ENCODE data around the gene HAUS6. TPM values are rescaled to one million over a fixed set of nuclear protein-coding genes. Genes with fewer than 3 reads are reported as not detected.
"Not testable (repeated sequence)": the region's sequence is repeated elsewhere in the genome, so short reads cannot be mapped to it uniquely, and the experiment has no call there.

Gene HAUS6
- total RNA-seq, 4 donors from 2014 or later: 5.6 to 13.7 (median 10.6) TPM

GRCh38 chr9:19023078-19023477, 79.6 kb downstream of the HAUS6 start:
- no peaks in the 10 kb centered on the region for H3K27me3 ChIP-seq
- H3K27ac ChIP-seq: no peak overlapping the region
- H3K36me3 ChIP-seq: no peaks in the 10 kb centered on the region
- no peaks in the 10 kb centered on the region for H3K4me1 ChIP-seq
- no peak for DNase-seq (ENCODE audit: low spot score in 2 of 2)
- 85% methylated on average over 5 of the region's 5 CpGs for WGBS
- TF ChIP-seq POLR2A (IDR thresholded peaks at IDR 0.05) (no peak), POLR2AphosphoS5 (IDR thresholded peaks at IDR 0.05) (no peak), EP300 (IDR thresholded peaks at IDR 0.05) (no peak)
- TF ChIP-seq, protein P1, sequence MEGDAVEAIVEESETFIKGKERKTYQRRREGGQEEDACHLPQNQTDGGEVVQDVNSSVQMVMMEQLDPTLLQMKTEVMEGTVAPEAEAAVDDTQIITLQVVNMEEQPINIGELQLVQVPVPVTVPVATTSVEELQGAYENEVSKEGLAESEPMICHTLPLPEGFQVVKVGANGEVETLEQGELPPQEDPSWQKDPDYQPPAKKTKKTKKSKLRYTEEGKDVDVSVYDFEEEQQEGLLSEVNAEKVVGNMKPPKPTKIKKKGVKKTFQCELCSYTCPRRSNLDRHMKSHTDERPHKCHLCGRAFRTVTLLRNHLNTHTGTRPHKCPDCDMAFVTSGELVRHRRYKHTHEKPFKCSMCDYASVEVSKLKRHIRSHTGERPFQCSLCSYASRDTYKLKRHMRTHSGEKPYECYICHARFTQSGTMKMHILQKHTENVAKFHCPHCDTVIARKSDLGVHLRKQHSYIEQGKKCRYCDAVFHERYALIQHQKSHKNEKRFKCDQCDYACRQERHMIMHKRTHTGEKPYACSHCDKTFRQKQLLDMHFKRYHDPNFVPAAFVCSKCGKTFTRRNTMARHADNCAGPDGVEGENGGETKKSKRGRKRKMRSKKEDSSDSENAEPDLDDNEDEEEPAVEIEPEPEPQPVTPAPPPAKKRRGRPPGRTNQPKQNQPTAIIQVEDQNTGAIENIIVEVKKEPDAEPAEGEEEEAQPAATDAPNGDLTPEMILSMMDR (IDR thresholded peaks at IDR 0.05): no peak
- no peaks in the 10 kb centered on the region for H3K9me3 ChIP-seq
- H3K4me3 ChIP-seq: no peak overlapping the region

- WGBS: 74% methylated on average over 2 of the region's 2 CpGs
- H3K9me3 ChIP-seq: no peaks in the 10 kb centered on the region
- no peaks in the 10 kb centered on the region for H3K36me3 ChIP-seq
- TF ChIP-seq POLR2A (IDR thresholded peaks at IDR 0.05): no peak
- TF ChIP-seq POLR2AphosphoS5 (IDR thresholded peaks at IDR 0.05): no peak
- no peak for TF ChIP-seq EP300 (IDR thresholded peaks at IDR 0.05)
- TF ChIP-seq, protein P1 (IDR thresholded peaks at IDR 0.05): no peak
- H3K4me1 ChIP-seq: no peaks in the 10 kb centered on the region
- DNase-seq (ENCODE audit: low spot score in 2 of 2): no peak
- no peak overlapping the region for H3K27ac ChIP-seq
- H3K27me3 ChIP-seq: no peaks in the 10 kb centered on the region
- no peak overlapping the region for H3K4me3 ChIP-seq
Observed at GRCh38 chr9:19022206-19022605, 80.5 kb downstream of the HAUS6 start.

DNA sequence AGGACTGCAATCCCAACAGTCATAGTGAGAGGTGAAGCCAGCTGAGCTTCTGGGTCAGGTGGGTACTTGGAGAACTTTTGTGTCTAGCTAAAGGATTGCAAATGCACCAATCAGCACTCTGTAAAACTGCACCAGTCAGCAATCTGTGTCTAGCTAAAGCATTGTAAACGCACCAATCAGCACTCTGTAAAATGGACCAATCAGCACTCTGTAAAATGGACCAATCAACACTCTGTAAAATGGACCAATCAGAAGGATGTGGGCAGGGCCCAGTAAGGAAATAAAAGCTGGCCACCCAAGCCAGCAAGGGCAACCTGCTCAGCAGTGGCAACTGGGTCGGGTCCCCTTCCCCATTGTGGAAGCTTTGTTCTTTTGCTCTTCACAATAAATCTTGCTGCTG, 81.1 kb downstream of the HAUS6 start:
- H3K9me3 ChIP-seq; H3K27me3 ChIP-seq; DNase-seq (ENCODE audit: low spot score in 2 of 2); H3K27ac ChIP-seq; H3K4me3 ChIP-seq; H3K4me1 ChIP-seq; H3K36me3 ChIP-seq: not testable (repeated sequence)
- 100% methylated on average over 2 of the region's 2 CpGs for WGBS

- Histone ChIP-seq H3K4me3 (no peak overlapping the region), H3K27me3 (no peaks in the 10 kb centered on the region), H3K36me3 (no peaks in the 10 kb centered on the region), H3K4me1 (no peaks in the 10 kb centered on the region), H3K9me3 (no peaks in the 10 kb centered on the region), H3K27ac (no peak overlapping the region)
- TF ChIP-seq, protein P1 (IDR thresholded peaks at IDR 0.05): no peak
- TF ChIP-seq POLR2AphosphoS5 (IDR thresholded peaks at IDR 0.05): no peak
- no peak for TF ChIP-seq EP300 (IDR thresholded peaks at IDR 0.05)
- TF ChIP-seq POLR2A (IDR thresholded peaks at IDR 0.05): no peak
- no peak for DNase-seq (ENCODE audit: low spot score in 2 of 2)
- WGBS: 79% methylated on average over 3 of the region's 3 CpGs
Observed at GRCh38 chr9:19020886-19021455, 81.7 kb downstream of the HAUS6 start.

- H3K4me3 ChIP-seq: no peak overlapping the region
- H3K27ac ChIP-seq: no peak overlapping the region
- no peaks in the 10 kb centered on the region for H3K9me3 ChIP-seq
- no peaks in the 10 kb centered on the region for H3K36me3 ChIP-seq
- TF ChIP-seq POLR2AphosphoS5 (IDR thresholded peaks at IDR 0.05) (no peak), EP300 (IDR thresholded peaks at IDR 0.05) (no peak), POLR2A (IDR thresholded peaks at IDR 0.05) (no peak)
- TF ChIP-seq, protein P1 (IDR thresholded peaks at IDR 0.05): no peak
- no peak for DNase-seq (ENCODE audit: low spot score in 2 of 2)
- 47% methylated on average over 4 of the region's 4 CpGs for WGBS
- H3K4me1 ChIP-seq: no peaks in the 10 kb centered on the region
- no peaks in the 10 kb centered on the region for H3K27me3 ChIP-seq
Observed at GRCh38 chr9:19018201-19018600, 84.5 kb downstream of the HAUS6 start.

GRCh38 chr9:19009391-19009965, 93.2 kb downstream of the HAUS6 start:
- Histone ChIP-seq H3K4me1 (no peaks in the 10 kb centered on the region), H3K27ac (no peak overlapping the region), H3K4me3 (no peak overlapping the region), H3K27me3 (no peaks in the 10 kb centered on the region), H3K9me3 (no peaks in the 10 kb centered on the region), H3K36me3 (no peaks in the 10 kb centered on the region)
- WGBS: 74% methylated on average over 5 of the region's 5 CpGs
- TF ChIP-seq POLR2A (IDR thresholded peaks at IDR 0.05) (no peak), EP300 (IDR thresholded peaks at IDR 0.05) (no peak), POLR2AphosphoS5 (IDR thresholded peaks at IDR 0.05) (no peak)
- TF ChIP-seq, protein P1 (IDR thresholded peaks at IDR 0.05): no peak
- no peak for DNase-seq (ENCODE audit: low spot score in 2 of 2)
